GM18907 (cell line): ENCODE results near the gene GAREM1.

Experiments used
- ATAC-seq: cut with Tn5 transposase; IDR thresholded peaks from one replicate; pipeline ENCODE4 v1.9.1; 2021; ENCODE audit warnings: mild to moderate bottlenecking, moderate library complexity; ENCODE audit not compliant: unreplicated experiment

The GAREM1 gene

DNA sequence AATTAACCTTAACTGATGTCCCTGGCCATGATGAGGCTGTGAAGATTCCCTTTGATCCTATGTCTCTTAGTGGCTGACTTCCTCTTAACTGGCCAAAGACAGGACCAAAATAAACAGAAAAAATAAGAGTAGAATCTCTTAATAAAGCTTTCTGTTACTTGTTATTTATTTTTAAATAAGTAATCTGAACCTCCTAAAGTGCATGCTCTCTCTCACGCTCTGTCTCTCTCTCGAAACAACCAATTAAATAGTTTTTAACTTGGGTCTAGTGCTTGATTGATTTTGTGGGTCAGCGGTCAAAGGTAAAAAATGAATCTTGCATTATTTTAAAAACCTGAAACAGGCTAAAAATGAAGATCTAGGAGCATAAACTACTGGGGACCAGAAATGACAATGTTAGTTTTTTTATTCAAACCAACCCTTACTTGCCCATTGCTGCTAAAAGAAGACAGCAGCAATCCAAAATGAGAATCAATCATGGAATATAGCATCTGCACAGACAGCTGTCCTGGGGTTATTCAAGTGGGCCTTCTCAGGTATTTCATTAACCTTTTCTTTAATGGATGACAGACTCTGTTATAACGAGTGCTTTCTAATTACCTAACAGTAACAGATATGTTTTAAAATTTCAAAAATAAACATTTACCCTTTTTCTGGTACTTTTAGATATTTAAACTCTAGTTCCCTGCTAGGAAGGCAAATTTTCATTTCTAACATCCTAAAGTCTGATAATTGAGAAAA, 11.2 kb downstream of the GAREM1 start:
- no peak for ATAC-seq

GRCh38 chr18:32455361-32455760, 15.3 kb downstream of the GAREM1 start:
- ATAC-seq, result no peak

GRCh38 chr18:32454593-32454992, 16.1 kb downstream of the GAREM1 start:
- no peak for ATAC-seq

DNA sequence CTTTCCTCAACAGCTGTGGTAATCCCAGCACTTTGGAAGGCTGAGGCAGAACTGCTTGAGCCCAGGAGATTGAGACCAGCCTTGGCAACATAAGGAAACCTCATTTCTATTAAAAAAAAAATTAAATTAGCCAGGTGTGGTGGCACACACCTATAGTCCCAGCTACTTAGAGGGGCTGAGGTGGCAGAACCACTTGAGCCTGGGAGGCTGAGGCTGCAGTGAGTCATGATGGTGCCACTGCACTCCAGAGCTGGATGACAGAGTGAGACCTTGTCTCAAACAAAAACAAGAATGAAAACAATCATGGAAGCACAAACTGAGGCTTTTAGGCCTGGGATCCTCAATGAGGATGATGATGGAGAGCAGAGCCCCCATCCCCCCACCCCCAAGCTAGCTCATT, 19.8 kb downstream of the GAREM1 start:
- ATAC-seq, result no peak

GRCh38 chr18:32450026-32450691, 20.5 kb downstream of the GAREM1 start:
- no peak for ATAC-seq

DNA sequence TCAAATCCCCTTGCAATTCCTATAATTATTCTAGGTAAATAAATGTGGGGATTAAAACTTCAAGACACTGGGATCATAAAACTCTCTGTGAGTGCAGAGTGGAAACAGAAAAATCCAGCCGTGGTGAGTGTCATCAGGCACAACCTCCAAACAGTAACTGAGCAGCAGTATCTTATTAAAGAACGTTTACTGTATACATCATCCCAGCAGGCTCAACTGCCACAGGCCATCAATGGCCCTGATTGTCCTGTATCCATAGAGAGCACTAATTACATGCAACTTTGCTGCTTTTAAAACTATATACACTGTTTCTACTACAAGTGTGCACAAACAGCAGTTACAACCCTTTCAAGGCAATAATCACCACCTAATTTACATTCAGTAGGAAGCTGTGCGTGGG, 23.9 kb downstream of the GAREM1 start:
- ATAC-seq, result no peak

DNA sequence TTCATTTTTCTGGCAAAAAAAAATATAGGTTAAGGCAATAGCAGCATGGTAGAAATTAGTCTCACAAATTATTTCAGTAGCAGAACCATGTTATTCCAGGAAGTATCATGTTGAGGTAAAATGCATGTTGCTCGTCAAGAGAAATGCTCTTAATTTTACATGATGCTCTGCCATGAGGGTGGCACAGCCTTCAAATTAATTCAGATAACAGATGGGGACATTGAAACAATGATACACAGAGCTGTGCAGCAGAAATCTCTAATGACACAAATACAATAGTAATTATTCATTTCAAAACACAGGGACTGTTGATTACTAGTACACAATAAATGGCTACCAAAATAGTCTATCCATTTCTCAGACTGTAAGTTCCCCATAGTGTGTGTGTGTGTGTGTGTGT, 24.8 kb downstream of the GAREM1 start:
- no peak for ATAC-seq

DNA sequence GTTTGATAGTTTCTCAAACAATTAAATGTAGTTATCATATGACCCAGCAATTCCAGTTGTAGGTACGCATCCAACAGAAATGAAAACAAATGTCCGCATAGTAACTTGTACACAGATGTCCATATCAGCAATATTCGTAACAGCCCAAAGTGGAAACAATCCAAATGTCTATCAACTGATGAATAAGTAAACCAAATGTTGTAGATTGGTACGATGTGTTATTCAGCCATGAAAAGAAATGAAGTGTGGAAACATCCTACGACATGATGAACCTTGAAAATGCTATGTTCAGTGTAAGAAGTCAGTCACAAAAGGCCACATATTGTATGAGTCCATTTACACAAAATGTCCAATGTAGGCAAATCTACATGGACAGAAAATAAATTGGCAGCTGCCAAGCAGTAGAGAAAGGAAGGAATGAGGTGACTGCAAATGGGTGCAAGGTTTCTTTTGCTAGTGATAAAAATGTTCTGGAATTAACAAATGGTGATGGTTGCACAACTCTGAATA, 26.9 kb downstream of the GAREM1 start:
- no peak for ATAC-seq

GRCh38 chr18:32443033-32443705, 27.5 kb downstream of the GAREM1 start:
- ATAC-seq, result no peak

DNA sequence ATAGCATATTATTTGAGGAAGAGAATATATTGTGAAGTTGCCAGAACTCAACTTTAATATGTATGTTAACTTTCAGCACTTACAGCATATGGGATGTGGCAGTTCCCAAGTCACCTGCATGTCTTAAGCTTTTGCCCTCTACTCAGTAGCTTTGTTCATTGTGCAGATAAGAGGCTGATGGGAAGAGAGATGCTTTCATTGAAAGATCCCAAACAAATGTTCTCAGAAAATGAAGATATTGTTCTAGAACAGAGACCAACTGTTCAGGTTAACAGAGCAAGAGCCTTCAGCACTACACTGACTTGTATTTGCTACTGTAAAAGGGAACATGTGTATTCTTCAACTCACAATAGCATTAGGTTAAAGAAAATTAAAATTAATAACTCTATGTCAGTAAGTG, 28.1 kb downstream of the GAREM1 start:
- no peak for ATAC-seq

- no peak for ATAC-seq
These were observed 29.1 kb downstream of the GAREM1 start for GRCh38 chr18:32441533-32441932.

DNA sequence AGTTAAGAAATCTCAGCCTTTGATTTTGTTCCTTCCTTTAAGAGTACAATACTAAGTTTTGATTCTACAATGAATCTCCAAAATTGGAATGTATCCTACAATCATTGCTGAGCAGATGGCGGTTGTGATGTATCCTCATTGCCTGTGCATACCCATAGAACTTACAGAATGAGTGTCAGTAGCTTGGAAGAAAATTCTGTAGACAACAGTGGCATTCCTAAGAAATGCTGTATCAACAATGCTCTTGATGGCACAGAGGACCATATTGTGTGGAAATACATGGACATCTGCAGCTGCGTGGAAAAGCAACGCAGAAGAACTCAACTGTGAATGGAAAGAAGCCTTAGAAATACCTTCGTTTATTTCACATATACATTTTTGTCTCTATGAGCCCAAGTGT, 30.2 kb downstream of the GAREM1 start:
- no peak for ATAC-seq

- no peak for ATAC-seq
These were observed 30.9 kb downstream of the GAREM1 start for GRCh38 chr18:32439802-32440201.

- no peak for ATAC-seq
These were observed 31.4 kb downstream of the GAREM1 start for GRCh38 chr18:32439241-32439640.

GRCh38 chr18:32438173-32438572, 32.5 kb downstream of the GAREM1 start:
- no peak for ATAC-seq

GRCh38 chr18:32437100-32437834, 33.4 kb downstream of the GAREM1 start:
- ATAC-seq, result no peak

GRCh38 chr18:32435631-32436500, 34.8 kb downstream of the GAREM1 start:
- no peak for ATAC-seq

- no peak for ATAC-seq
These were observed 38.9 kb downstream of the GAREM1 start for GRCh38 chr18:32431753-32432152.

DNA sequence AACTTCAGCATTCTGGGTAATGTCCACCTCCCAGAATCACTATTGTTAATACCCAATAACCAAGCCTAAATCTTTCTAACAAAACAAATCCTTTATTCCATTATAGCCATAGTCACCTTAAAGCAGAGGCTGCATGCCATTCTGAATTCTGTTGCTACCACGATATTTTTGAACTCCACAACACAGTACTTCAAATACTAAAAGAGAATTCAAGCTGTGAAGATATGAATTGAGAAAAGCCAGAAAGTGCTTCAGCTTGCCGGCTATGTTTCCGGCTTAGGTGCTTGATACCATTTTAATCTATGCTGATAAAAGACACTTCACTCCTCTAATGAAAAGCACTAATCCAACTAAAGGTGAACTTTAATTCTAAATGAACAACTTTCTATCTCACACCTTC, 41.3 kb downstream of the GAREM1 start:
- ATAC-seq, result no peak
